HCT116 (cell line): Measurements from ENCODE around the gene ELOB. TPM values are rescaled to one million over a fixed set of nuclear protein-coding genes. Genes with fewer than 3 reads are reported as not detected.
A peak's percentile ranks its signal among the peaks of the same experiment; 100 is the strongest.

Experiments
- ATAC-seq: fragments of 200-7000 bp; cut with Tn5 transposase; 2 replicates; pipeline ENCODE4 v1.9.1; 2020; ENCODE audit warnings: mild to moderate bottlenecking, moderate library complexity
- BruUV-seq: library from RNA; stranded (reverse); fragments of 400-500 nt; replicated peaks from 2 replicates; lab custom pipeline; 2021; lab: Mats Ljungman, UMichigan
- CTCF ChIA-PET: fragments of 300-600 bp; sonication (Branson Sonifier 250); formaldehyde crosslinking; loops from one replicate; lab custom pipeline; 2021; ENCODE audit warnings: antibody characterized with exemption; lab: Charles Lee
- POLR2A ChIA-PET: fragments of 300-600, 350-600 bp; sonication (Branson Sonifier 250); formaldehyde crosslinking; loops from one replicate; lab custom pipeline; 2021; ENCODE audit warnings: antibody characterized with exemption; lab: Charles Lee
- RAD21 ChIA-PET, 2 experiments: fragments of 300-600 bp; sonication (Branson Sonifier 250); formaldehyde crosslinking; loops; one replicate each; lab custom pipeline; 2023; ENCODE audit warnings: low total read pairs in 2 of 2; ENCODE audit not compliant: uncharacterized antibody in 2 of 2, unreplicated experiment in 2 of 2, low non-redundant PET in 1 of 2; lab: Charles Lee
- DNase-seq: peaks from one replicate; pipeline ENCODE4 v3.0.0-alpha.2; 2010; ENCODE audit warnings: low read depth, low spot score
- H2AFZ ChIP-seq: fragments of 200-600 bp; shearing (Covaris generic), sonication (generic); 2 replicates; pipeline ENCODE4 v1.6.1; 2017; ENCODE audit warnings: low read depth, mixed run types, mixed read lengths, antibody characterized with exemption, low read length; ENCODE audit not compliant: poor library complexity, severe bottlenecking
- H3K27ac ChIP-seq: 2 replicates; pipeline ENCODE4 v1.5.1; 2012; ENCODE audit warnings: low read depth, low read length
- H3K27me3 ChIP-seq: fragments of 200-600 bp; sonication (generic); 2 replicates; pipeline ENCODE4 v1.6.1; 2016; ENCODE audit warnings: mixed run types, low read length, mixed read lengths; ENCODE audit not compliant: insufficient read depth
- H3K36me3 ChIP-seq, 2 experiments: fragments of 200-500 bp in 1 of 2; fragments of 200-600 bp in 1 of 2; sonication (Bioruptor generic) in 1 of 2; sonication (generic) in 1 of 2; 2 replicates each; pipeline versions ENCODE4 v1.5.1 to v1.6.1; 2014 to 2016; ENCODE audit warnings: low read length in 2 of 2, inconsistent platforms in 1 of 2, mixed read lengths in 1 of 2, mixed run types in 1 of 2; ENCODE audit not compliant: insufficient read depth in 2 of 2, control insufficient read depth in 1 of 2
- H3K4me1 ChIP-seq, 2 experiments: fragments of 200-600 bp in 1 of 2; sonication (generic) in 1 of 2; 2 replicates each; pipeline versions ENCODE4 v1.5.1 to v1.6.1; 2012 to 2017; ENCODE audit warnings: low read length in 2 of 2, inconsistent platforms in 1 of 2, mild to moderate bottlenecking in 1 of 2, mixed read lengths in 1 of 2, mixed run types in 1 of 2, moderate library complexity in 1 of 2; ENCODE audit not compliant: insufficient read depth in 2 of 2, control insufficient read depth in 1 of 2
- H3K4me2 ChIP-seq: fragments of 200-600 bp; sonication (generic); 2 replicates; pipeline ENCODE4 v1.6.1; 2017; ENCODE audit warnings: mixed run types, low read length, mixed read lengths
- H3K4me3 ChIP-seq, 2 experiments: fragments of 200-600 bp in 1 of 2; sonication (generic) in 1 of 2; replicated peaks in 1 of 2; 2 replicates each; pipeline ENCODE4 v1.5.1; 2011 to 2016; ENCODE audit warnings: low read length in 2 of 2, control low read depth in 1 of 2, low read depth in 1 of 2, mild to moderate bottlenecking in 1 of 2, mixed read lengths in 1 of 2, mixed run types in 1 of 2
- H3K79me2 ChIP-seq: fragments of 200-600 bp; sonication (generic); 2 replicates; pipeline ENCODE4 v1.6.1; 2017; ENCODE audit warnings: mild to moderate bottlenecking, mixed run types, low read length, moderate library complexity, mixed read lengths; ENCODE audit not compliant: insufficient read depth
- H3K9ac ChIP-seq: fragments of 200-600 bp; sonication (generic); 2 replicates; pipeline ENCODE4 v1.6.1; 2016; ENCODE audit warnings: low read length, mixed read lengths
- H3K9me2 ChIP-seq: fragments of 200-600 bp; sonication (generic), shearing (Covaris generic); 2 replicates; pipeline ENCODE4 v1.6.1; 2017; ENCODE audit warnings: mixed run types, mild to moderate bottlenecking, moderate library complexity; ENCODE audit not compliant: insufficient read depth
- H3K9me3 ChIP-seq, 2 experiments: fragments of 200-500 bp in 1 of 2; fragments of 200-600 bp in 1 of 2; sonication (Bioruptor generic) in 1 of 2; sonication (generic) in 1 of 2; 2 replicates each; pipeline ENCODE4 v1.6.1; 2014 to 2017; ENCODE audit warnings: low read length in 2 of 2, mixed read lengths in 2 of 2, inconsistent platforms in 1 of 2, low read depth in 1 of 2, mild to moderate bottlenecking in 1 of 2, mixed run types in 1 of 2, moderate library complexity in 1 of 2; ENCODE audit not compliant: control insufficient read depth in 1 of 2, insufficient read depth in 1 of 2
- H4K20me1 ChIP-seq: fragments of 200-600 bp; sonication (generic), shearing (Covaris generic); 2 replicates; pipeline ENCODE4 v1.6.1; 2017; ENCODE audit warnings: mixed run types, mild to moderate bottlenecking, moderate library complexity; ENCODE audit not compliant: insufficient read depth
- CBX3 ChIP-seq: IDR thresholded peaks from 2 replicates; pipeline ENCODE4 v1.6.1; 2012; ENCODE audit warnings: low read depth
- CTCF ChIP-seq, 3 experiments: fragments of 200-600 bp in 1 of 3; sonication (generic) in 1 of 3; IDR thresholded peaks in 2 of 3; conservative IDR thresholded peaks in 1 of 3; 2 replicates each; pipeline ENCODE4 v1.5.1; 2012 to 2017; ENCODE audit warnings: low read depth in 2 of 3, low read length in 2 of 3, antibody characterized with exemption in 1 of 3, borderline replicate concordance in 1 of 3, control low read depth in 1 of 3, mild to moderate bottlenecking in 1 of 3, mixed read lengths in 1 of 3, mixed run types in 1 of 3, moderate library complexity in 1 of 3; ENCODE audit not compliant: insufficient read depth in 1 of 3
- SIN3A ChIP-seq: IDR thresholded peaks from 2 replicates; pipeline ENCODE4 v1.6.1; 2012; ENCODE audit warnings: low read depth
- SRF ChIP-seq: IDR thresholded peaks from 2 replicates; pipeline ENCODE4 v1.6.1; 2012; ENCODE audit warnings: low read depth
- ZBTB33 ChIP-seq: IDR thresholded peaks from 2 replicates; pipeline ENCODE4 v1.6.1; 2011; ENCODE audit warnings: mild to moderate bottlenecking, low read length, moderate library complexity; ENCODE audit not compliant: insufficient replicate concordance; ENCODE audit errors: extremely low read depth
- intact Hi-C: fragments of 100-400 bp; cut with micrococcal nuclease; formaldehyde crosslinking; loops from 2 replicates; pipeline ENCODE4 v1.10.0; 2022
- total RNA-seq: library from RNA; stranded (reverse); gene quantifications from one replicate; pipeline ENCODE4 v1.2.1, GENCODE V29; 2021; ENCODE audit not compliant: unreplicated experiment

The ELOB gene
- total RNA-seq, 1 experiment from 2014 or later = 239 TPM

GRCh38 chr16:2764718-2765117, 12.4 kb downstream of the ELOB start:
- BruUV-seq = no TSS peak
- ATAC-seq = no peak
- Histone ChIP-seq H3K9me3 (no peaks in the 10 kb centered on the region), H3K79me2 (peaks cover 100% of the 10 kb centered on the region), H3K4me1 (peaks cover 0 to 27% of the 10 kb centered on the region in 2 experiments; a peak in 2 of 4 replicates), H3K27ac (no peak overlapping the region), H4K20me1 (peaks cover 31% of the 10 kb centered on the region; the same call in 1 of the 2 replicates), H3K4me2 (no peak overlapping the region), H3K36me3 (peaks cover 69 to 100% of the 10 kb centered on the region in 2 experiments), H3K9ac (no peak overlapping the region), H3K9me2 (no peaks in the 10 kb centered on the region), H3K27me3 (no peaks in the 10 kb centered on the region), H2AFZ (no peak overlapping the region), H3K4me3 (no peak overlapping the region)
- TF ChIP-seq SRF (no peak), ZBTB33 (no peak), CTCF (IDR thresholded peaks at IDR 0.05 in 2 of 3, conservative IDR thresholded peaks at IDR 0.05 in 1 of 3; ENCODE audit: borderline replicate concordance in 1 of 3, insufficient read depth in 1 of 3, low read depth in 2 of 3, low read length in 2 of 3) (0 out of 6 replicates have a peak, but pooled peaks of 1 of the 3 experiments have one; percentile 28)
- DNase-seq = no peak
- intact Hi-C loops = no loop called here
- RAD21 ChIA-PET = no interaction called here
- CTCF ChIA-PET = no interaction called here
- POLR2A ChIA-PET = no interaction called here

DNA sequence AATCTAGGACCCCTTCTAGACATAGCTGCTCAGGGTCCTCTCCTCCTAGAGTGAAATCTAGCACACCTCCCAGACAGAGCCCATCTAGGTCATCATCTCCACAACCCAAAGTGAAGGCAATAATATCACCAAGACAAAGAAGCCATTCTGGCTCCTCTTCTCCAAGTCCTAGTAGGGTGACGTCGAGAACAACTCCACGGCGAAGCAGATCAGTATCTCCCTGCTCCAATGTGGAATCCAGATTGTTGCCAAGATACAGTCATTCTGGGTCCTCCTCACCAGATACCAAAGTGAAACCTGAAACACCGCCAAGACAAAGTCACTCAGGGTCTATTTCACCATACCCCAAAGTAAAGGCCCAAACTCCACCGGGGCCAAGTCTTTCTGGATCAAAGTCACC, 13.9 kb downstream of the ELOB start:
- peaks cover 73 to 99% of the 10 kb centered on the region in 2 experiments for H3K36me3 ChIP-seq
- TF ChIP-seq CBX3 = no peak
- 0 out of 2 replicates have a peak, but pooled peaks have one; percentile 9 for TF ChIP-seq SIN3A
- TF ChIP-seq, all 23 proteins: peak for 1
- RAD21 ChIA-PET = no interaction called here
- DNase-seq (no peak), ATAC-seq (no peak)
- peaks cover 100% of the 10 kb centered on the region for H3K79me2 ChIP-seq
- no TSS peak for BruUV-seq
- H3K4me1 ChIP-seq = peaks cover 0 to 12% of the 10 kb centered on the region in 2 experiments; a peak in 2 of 4 replicates
- intact Hi-C loops = no loop called here
- POLR2A ChIA-PET = no interaction called here
- no peaks in the 10 kb centered on the region for H3K9me2 ChIP-seq
- no peak overlapping the region for H3K27ac ChIP-seq
- no peaks in the 10 kb centered on the region for H3K27me3 ChIP-seq
- no peak overlapping the region for H2AFZ ChIP-seq
- H4K20me1 ChIP-seq = peaks cover 38% of the 10 kb centered on the region; the same call in 1 of the 2 replicates
- CTCF ChIA-PET = no interaction called here
- H3K9ac ChIP-seq = no peak overlapping the region
- H3K4me3 ChIP-seq = no peak overlapping the region
- H3K4me2 ChIP-seq = no peak overlapping the region
- H3K9me3 ChIP-seq = no peaks in the 10 kb centered on the region
